ENCODE measurements around the gene NOP14. TPM values are rescaled to one million over a fixed set of nuclear protein-coding genes. Genes with fewer than 3 reads are reported as not detected.
"Not testable (repeated sequence)": the region's sequence is repeated elsewhere in the genome, so short reads cannot be mapped to it uniquely, and the experiment has no call there.

Gene NOP14
- total RNA-seq = 16.1 TPM
- long read RNA-seq, partial matches to known transcripts = 1 of 8 reads
- long read RNA-seq, other reads (novel, unspliced or antisense) = 2 of 8 reads

GRCh38 chr4:2963175-2963965 lies at the start of gene NOP14, which contains the start of gene GRK4:
Gene NOP14, minus strand, starts transcription at chr4:2963406. Its CDS starts 87 bp downstream, at chr4:2963319.
Gene GRK4, plus strand, starts transcription at chr4:2963571. Its CDS starts 500 bp downstream, at chr4:2964071.
- DNase-seq (ENCODE audit: low spot score) = peak; percentile 99
- intact Hi-C loops (cut with DNase I) = loop anchor here (5.0 to 10.0 kb wide), 2 partner anchors 429 to 546 kb away; partner anchors contain the start of genes CFAP99, FAM193A and ZFYVE28

- DNase-seq (ENCODE audit: low spot score) = no peak
- intact Hi-C loops (cut with DNase I) = no loop called here
Measured at GRCh38 chr4:3011456-3012220, 48.4 kb upstream of the NOP14 start.

- DNase-seq (ENCODE audit: low spot score) = no peak
- intact Hi-C loops (cut with DNase I) = no loop called here
Measured at GRCh38 chr4:3010998-3011397, 47.8 kb upstream of the NOP14 start.

- no peak for DNase-seq (ENCODE audit: low spot score)
- intact Hi-C loops (cut with DNase I) = no loop called here
Measured at GRCh38 chr4:3010577-3010976, 47.4 kb upstream of the NOP14 start.

GRCh38 chr4:3009422-3009821 lies 46.2 kb upstream of the NOP14 start:
- DNase-seq (ENCODE audit: low spot score) = no peak
- intact Hi-C loops (cut with DNase I) = no loop called here

GRCh38 chr4:3007724-3008123 lies 44.5 kb upstream of the NOP14 start:
- DNase-seq (ENCODE audit: low spot score) = no peak
- intact Hi-C loops (cut with DNase I) = no loop called here

GRCh38 chr4:2996415-2996814 lies 33.2 kb upstream of the NOP14 start:
- DNase-seq (ENCODE audit: low spot score) = no peak
- intact Hi-C loops (cut with DNase I) = no loop called here

GRCh38 chr4:2995546-2996265 lies 32.5 kb upstream of the NOP14 start:
- DNase-seq (ENCODE audit: low spot score) = no peak
- intact Hi-C loops (cut with DNase I) = no loop called here

- no peak for DNase-seq (ENCODE audit: low spot score)
- intact Hi-C loops (cut with DNase I) = no loop called here
Measured at GRCh38 chr4:2994917-2995316, 31.7 kb upstream of the NOP14 start.

- intact Hi-C loops (cut with DNase I) = no loop called here
- no peak for DNase-seq (ENCODE audit: low spot score)
Measured at GRCh38 chr4:2991243-2991642, 28.0 kb upstream of the NOP14 start.

GRCh38 chr4:2983715-2984114 lies 20.5 kb upstream of the NOP14 start:
- DNase-seq (ENCODE audit: low spot score); intact Hi-C loops (cut with DNase I): not testable (repeated sequence)

- intact Hi-C loops (cut with DNase I) = no loop called here
- no peak for DNase-seq (ENCODE audit: low spot score)
Measured at GRCh38 chr4:2982012-2982411, 18.8 kb upstream of the NOP14 start.

- intact Hi-C loops (cut with DNase I) = no loop called here
- DNase-seq (ENCODE audit: low spot score) = no peak
Measured at GRCh38 chr4:2981256-2981819, 18.1 kb upstream of the NOP14 start.

GRCh38 chr4:2977211-2978088 lies 14.2 kb upstream of the NOP14 start:
- intact Hi-C loops (cut with DNase I) = no loop called here

GRCh38 chr4:2971275-2971674 lies 8.1 kb upstream of the NOP14 start:
- DNase-seq (ENCODE audit: low spot score) = no peak
- intact Hi-C loops (cut with DNase I) = no loop called here

More at GRCh38 chr4:2977211-2978088, 14.2 kb upstream of the NOP14 start:
- no peak for DNase-seq (ENCODE audit: low spot score)

GRCh38 chr4:2968381-2968780 lies 5.2 kb upstream of the NOP14 start:
- intact Hi-C loops (cut with DNase I) = loop anchor here (10.0 kb wide), 1 partner anchor 434 kb away; the partner anchor contains the start of gene FAM193A
- no peak for DNase-seq (ENCODE audit: low spot score)

GRCh38 chr4:2965262-2965661 lies 2.1 kb upstream of the NOP14 start:
- no peak for DNase-seq (ENCODE audit: low spot score)
- intact Hi-C loops (cut with DNase I) = loop anchor here (10.0 kb wide), 1 partner anchor 430 kb away; the partner anchor contains the start of gene FAM193A

GRCh38 chr4:2964706-2965258 lies 1.6 kb upstream of the NOP14 start:
- intact Hi-C loops (cut with DNase I) = loop anchor here (5.0 to 10.0 kb wide), 2 partner anchors 430 to 547 kb away; partner anchors contain the start of genes CFAP99, FAM193A and ZFYVE28
- DNase-seq (ENCODE audit: low spot score) = no peak
